ENCODE data around the gene SCO2. TPM values are rescaled to one million over a fixed set of nuclear protein-coding genes. Genes with fewer than 3 reads are reported as not detected.

The SCO2 gene
- total and polyA plus RNA-seq, 2 of the 13 experiments (the other 11 are each of a cell fraction or from before 2014, with no cell fraction given): 0.32 to 3.7 TPM

DNA sequence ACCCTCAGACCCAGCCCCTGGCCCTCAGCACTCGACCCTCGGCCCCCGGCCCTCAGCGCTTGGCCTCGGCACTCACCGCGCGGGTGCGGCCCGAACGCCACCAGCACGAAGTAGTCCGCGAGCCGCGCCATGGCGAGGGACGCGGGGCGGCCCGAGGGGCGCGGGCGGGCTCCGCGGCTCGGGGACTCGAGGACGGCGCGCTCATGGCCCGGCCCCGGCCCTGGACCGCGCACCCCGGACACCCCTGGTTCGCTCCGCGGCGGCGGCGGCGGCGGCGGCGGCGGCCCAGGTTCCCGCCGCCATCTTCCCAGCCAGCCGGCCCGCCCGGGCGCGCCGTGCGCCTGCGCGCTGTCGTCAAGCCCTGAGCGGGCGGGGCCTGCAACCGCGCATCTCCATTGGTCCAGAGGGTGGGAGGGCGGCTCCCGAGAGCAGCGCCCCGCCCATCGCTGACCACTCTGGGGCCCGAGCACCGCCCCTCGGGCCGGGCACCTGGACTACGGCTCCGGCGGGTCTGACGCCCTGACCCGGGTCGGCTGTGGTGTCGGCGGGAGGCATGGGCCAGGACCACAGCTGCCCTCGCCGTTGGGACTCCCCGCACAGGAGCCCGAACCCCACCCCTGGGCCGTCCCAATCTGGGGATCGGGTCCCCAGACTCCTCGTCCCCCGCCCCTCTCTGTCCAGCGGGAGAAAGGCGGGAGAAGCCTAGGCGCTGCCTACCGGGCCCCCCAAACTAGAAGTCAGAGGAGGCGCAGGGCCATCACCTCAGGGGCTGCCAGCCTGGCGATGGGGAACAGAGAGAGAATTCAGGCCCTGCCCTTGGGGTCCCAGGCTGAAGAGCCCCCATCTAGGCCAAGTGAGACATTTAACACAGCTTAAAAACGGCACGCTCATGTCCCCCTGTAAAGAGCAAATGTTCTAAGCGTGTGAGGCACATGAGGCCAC is 50.4 kb downstream of the SCO2 start, which contains the start of gene SBF1 (continued):
- TF ChIP-seq KAT7 (CRISPR knock-in tag; IDR thresholded peaks at IDR 0.05; ENCODE audit: borderline replicate concordance) (no peak), SMAD1 (CRISPR knock-in tag; IDR thresholded peaks at IDR 0.05; ENCODE audit: borderline replicate concordance, low read depth) (peak; percentile 34; the same call in 1 of the 2 replicates), HOXD1 (CRISPR knock-in tag; IDR thresholded peaks at IDR 0.05) (no peak), ZNF180 (CRISPR knock-in tag; IDR thresholded peaks at IDR 0.05; ENCODE audit: borderline replicate concordance, low read depth) (no peak), MAX (IDR thresholded peaks at IDR 0.05) (peak; percentile 45; the same call in 1 of the 2 replicates), DPF2 (CRISPR knock-in tag; IDR thresholded peaks at IDR 0.05; ENCODE audit: borderline replicate concordance, low read depth) (no peak), SATB2 (CRISPR knock-in tag; IDR thresholded peaks at IDR 0.05) (no peak), TEAD2 (CRISPR knock-in tag; IDR thresholded peaks at IDR 0.05) (no peak), ZNF792 (CRISPR knock-in tag; IDR thresholded peaks at IDR 0.05) (peak; percentile 55; the same call in 1 of the 2 replicates), SP4 (CRISPR knock-in tag; IDR thresholded peaks at IDR 0.05) (peak; percentile 95), POLR2A (IDR thresholded peaks at IDR 0.05; ENCODE audit: insufficient read depth in 1 of 2, low read depth in 2 of 2, low read length in 2 of 2) (peak; percentile 48 to 87; a peak in 3 of 4 replicates), TRAFD1 (CRISPR knock-in tag; IDR thresholded peaks at IDR 0.05; ENCODE audit: borderline replicate concordance) (no peak), MEIS2 (CRISPR knock-in tag; IDR thresholded peaks at IDR 0.05) (no peak), BRD4 (CRISPR knock-in tag; IDR thresholded peaks at IDR 0.05) (no peak), ZBTB4 (CRISPR knock-in tag; IDR thresholded peaks at IDR 0.05; ENCODE audit: borderline replicate concordance) (no peak), JUN (CRISPR knock-in tag; IDR thresholded peaks at IDR 0.05) (no peak), SNAPC2 (CRISPR knock-in tag; IDR thresholded peaks at IDR 0.05) (no peak), ZSCAN30 (CRISPR knock-in tag; IDR thresholded peaks at IDR 0.05) (no peak)
- TF ChIP-seq, protein P1, sequence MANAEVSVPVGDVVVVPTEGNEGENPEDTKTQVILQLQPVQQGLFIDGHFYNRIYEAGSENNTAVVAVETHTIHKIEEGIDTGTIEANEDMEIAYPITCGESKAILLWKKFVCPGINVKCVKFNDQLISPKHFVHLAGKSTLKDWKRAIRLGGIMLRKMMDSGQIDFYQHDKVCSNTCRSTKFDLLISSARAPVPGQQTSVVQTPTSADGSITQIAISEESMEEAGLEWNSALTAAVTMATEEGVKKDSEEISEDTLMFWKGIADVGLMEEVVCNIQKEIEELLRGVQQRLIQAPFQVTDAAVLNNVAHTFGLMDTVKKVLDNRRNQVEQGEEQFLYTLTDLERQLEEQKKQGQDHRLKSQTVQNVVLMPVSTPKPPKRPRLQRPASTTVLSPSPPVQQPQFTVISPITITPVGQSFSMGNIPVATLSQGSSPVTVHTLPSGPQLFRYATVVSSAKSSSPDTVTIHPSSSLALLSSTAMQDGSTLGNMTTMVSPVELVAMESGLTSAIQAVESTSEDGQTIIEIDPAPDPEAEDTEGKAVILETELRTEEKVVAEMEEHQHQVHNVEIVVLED (CRISPR knock-in tag; IDR thresholded peaks at IDR 0.05; ENCODE audit: borderline replicate concordance): peak; percentile 35; the same call in 1 of the 2 replicates

Data from HepG2 (cell line).